GM19324 (cell line): ENCODE results near the gene PPP2R5A.

ENCODE experiments used
- ATAC-seq: cut with Tn5 transposase; IDR thresholded peaks from one replicate; pipeline ENCODE4 v1.9.1; 2021; ENCODE audit warnings: mild to moderate bottlenecking, moderate library complexity; ENCODE audit not compliant: unreplicated experiment, low FRiP score

Gene PPP2R5A

GRCh38 chr1:212401838-212402582 lies 116.8 kb downstream of the PPP2R5A start:
- ATAC-seq: no peak

GRCh38 chr1:212402666-212403321 lies 117.6 kb downstream of the PPP2R5A start:
- no peak for ATAC-seq

- no peak for ATAC-seq
Measured at GRCh38 chr1:212410231-212410820, 125.1 kb downstream of the PPP2R5A start.
